Type B pancreatic cell (in vitro differentiated cells): ENCODE measurements around the gene STAM. TPM values are rescaled to one million over a fixed set of nuclear protein-coding genes. Genes with fewer than 3 reads are reported as not detected.

Source experiments
- DNase-seq: peaks from one replicate; pipeline ENCODE4 v3.0.0; 2021; ENCODE audit warnings: mixed read lengths; ENCODE audit not compliant: unreplicated experiment; ENCODE audit errors: extremely low spot score
- H3K27ac Mint-ChIP-seq: 2 replicates; pipeline ENCODE4 v1.8.0; 2021; ENCODE audit warnings: mild to moderate bottlenecking, mixed read lengths
- H3K27me3 Mint-ChIP-seq: 2 replicates; pipeline ENCODE4 v1.8.0; 2021; ENCODE audit warnings: mixed read lengths
- H3K36me3 Mint-ChIP-seq: 2 replicates; pipeline ENCODE4 v1.8.0; 2021; ENCODE audit warnings: mixed read lengths
- H3K4me1 Mint-ChIP-seq: one replicate; pipeline ENCODE4 v1.8.0; 2021; ENCODE audit warnings: mixed read lengths; ENCODE audit not compliant: unreplicated experiment
- H3K4me3 Mint-ChIP-seq: 2 replicates; pipeline ENCODE4 v1.8.0; 2021; ENCODE audit warnings: mild to moderate bottlenecking, mixed read lengths
- H3K9me3 Mint-ChIP-seq: 2 replicates; pipeline ENCODE4 v1.8.0; 2021; ENCODE audit warnings: mixed read lengths
- CTCF ChIP-seq: fragments of 200-600 bp; sonication (generic); conservative IDR thresholded peaks from 2 replicates; pipeline ENCODE4 v1.5.0; 2021; ENCODE audit warnings: antibody characterized with exemption, mild to moderate bottlenecking
- total RNA-seq: library from RNA; stranded (reverse); gene quantifications from 2 replicates; pipeline ENCODE4 v1.2.1, GENCODE V29; 2021; ENCODE audit warnings: low replicate concordance

The STAM gene
- total RNA-seq, 1 donor from 2014 or later = 26.3 TPM

DNA sequence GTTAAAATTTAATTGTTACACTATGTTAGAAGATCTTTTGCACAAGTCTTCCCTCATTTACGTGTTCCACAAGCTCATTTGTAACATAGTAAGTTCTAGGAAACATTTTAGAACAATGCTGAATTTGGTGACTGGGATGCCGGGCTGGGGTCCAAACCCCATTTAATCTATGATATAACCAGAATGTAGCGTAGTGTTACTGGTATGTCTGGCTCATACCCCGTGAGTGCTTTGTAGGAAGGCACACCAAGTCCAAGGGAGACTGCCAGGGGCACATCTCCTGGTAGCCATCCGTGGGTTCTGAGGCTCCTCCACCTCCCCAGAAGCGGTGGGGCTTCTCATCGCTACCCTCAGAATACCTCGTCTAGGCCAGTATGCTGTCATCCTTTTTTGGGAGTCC is 86.7 kb downstream of the STAM start:
- no peaks in the 10 kb centered on the region for H3K9me3 Mint-ChIP-seq
- H3K4me1 Mint-ChIP-seq = no peaks in the 10 kb centered on the region
- no peak overlapping the region for H3K27ac Mint-ChIP-seq
- no peak for TF ChIP-seq CTCF
- H3K27me3 Mint-ChIP-seq = no peaks in the 10 kb centered on the region
- no peak overlapping the region for H3K4me3 Mint-ChIP-seq
- no peaks in the 10 kb centered on the region for H3K36me3 Mint-ChIP-seq
- no peak for DNase-seq

GRCh38 chr10:17731331-17732020 is 87.5 kb downstream of the STAM start:
- no peaks in the 10 kb centered on the region for H3K27me3 Mint-ChIP-seq
- no peak overlapping the region for H3K4me3 Mint-ChIP-seq
- H3K4me1 Mint-ChIP-seq = no peaks in the 10 kb centered on the region
- no peaks in the 10 kb centered on the region for H3K36me3 Mint-ChIP-seq
- TF ChIP-seq CTCF = no peak
- DNase-seq = no peak
- H3K27ac Mint-ChIP-seq = no peak overlapping the region
- H3K9me3 Mint-ChIP-seq = no peaks in the 10 kb centered on the region

DNA sequence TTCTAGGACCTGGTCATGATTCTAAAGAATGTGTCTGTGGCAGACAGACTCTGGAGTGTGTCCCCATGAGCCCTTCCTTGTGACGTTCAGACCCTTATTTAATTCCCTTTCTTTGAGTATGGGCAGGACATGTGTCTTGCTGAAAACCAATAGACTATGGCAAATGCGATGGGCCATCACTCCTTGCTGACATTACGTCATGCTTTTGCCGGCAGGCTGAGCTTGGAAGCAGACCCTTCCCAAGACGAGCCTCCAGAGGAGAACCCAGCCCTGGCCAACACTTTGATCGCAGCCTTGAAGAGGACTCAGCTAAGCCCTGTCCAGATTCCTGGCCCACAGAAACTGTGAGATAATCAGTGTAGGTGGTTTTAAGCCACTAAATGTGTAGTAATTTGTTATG is 89.7 kb downstream of the STAM start:
- peaks cover 2% of the 10 kb centered on the region for H3K27me3 Mint-ChIP-seq
- H3K4me1 Mint-ChIP-seq = peaks cover 6% of the 10 kb centered on the region
- no peak overlapping the region for H3K27ac Mint-ChIP-seq
- H3K9me3 Mint-ChIP-seq = no peaks in the 10 kb centered on the region
- no peaks in the 10 kb centered on the region for H3K36me3 Mint-ChIP-seq
- no peak for DNase-seq
- TF ChIP-seq CTCF = no peak
- H3K4me3 Mint-ChIP-seq = no peak overlapping the region

DNA sequence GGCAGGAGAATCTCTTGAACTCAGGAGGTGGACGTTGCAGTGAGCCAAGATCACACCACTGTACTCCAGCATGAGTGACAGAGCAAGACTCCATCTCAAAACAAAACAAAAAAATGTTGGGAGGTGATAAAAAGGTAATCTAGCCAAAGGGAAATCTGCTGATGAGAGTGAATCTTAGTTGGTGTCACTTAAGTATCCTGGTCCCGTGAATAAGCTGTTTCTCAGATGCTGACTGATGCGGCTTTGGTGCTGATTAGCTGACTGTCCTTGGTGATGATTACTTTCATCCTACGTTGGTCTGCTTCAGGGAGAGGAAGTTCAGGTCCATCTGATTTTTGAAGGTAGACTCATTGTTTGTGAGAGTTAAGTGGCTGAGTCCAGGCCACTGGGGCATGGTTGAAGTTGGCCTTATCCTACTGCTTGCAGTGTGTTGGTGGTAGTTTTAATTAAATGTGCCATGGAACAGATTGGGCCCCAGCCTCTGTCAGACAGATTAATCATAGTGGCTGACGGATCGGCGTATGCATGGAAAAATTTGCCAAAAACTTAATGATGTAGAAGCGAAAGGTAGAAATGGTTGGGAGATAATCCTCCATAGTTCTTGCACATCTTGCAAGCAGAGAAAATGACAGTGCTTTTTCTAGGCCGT is 90.6 kb downstream of the STAM start:
- TF ChIP-seq CTCF = no peak
- Mint-ChIP-seq H3K27ac (no peak overlapping the region), H3K4me3 (no peak overlapping the region), H3K9me3 (no peaks in the 10 kb centered on the region), H3K4me1 (peaks cover 6% of the 10 kb centered on the region), H3K27me3 (peaks cover 2% of the 10 kb centered on the region), H3K36me3 (no peaks in the 10 kb centered on the region)
- no peak for DNase-seq

DNA sequence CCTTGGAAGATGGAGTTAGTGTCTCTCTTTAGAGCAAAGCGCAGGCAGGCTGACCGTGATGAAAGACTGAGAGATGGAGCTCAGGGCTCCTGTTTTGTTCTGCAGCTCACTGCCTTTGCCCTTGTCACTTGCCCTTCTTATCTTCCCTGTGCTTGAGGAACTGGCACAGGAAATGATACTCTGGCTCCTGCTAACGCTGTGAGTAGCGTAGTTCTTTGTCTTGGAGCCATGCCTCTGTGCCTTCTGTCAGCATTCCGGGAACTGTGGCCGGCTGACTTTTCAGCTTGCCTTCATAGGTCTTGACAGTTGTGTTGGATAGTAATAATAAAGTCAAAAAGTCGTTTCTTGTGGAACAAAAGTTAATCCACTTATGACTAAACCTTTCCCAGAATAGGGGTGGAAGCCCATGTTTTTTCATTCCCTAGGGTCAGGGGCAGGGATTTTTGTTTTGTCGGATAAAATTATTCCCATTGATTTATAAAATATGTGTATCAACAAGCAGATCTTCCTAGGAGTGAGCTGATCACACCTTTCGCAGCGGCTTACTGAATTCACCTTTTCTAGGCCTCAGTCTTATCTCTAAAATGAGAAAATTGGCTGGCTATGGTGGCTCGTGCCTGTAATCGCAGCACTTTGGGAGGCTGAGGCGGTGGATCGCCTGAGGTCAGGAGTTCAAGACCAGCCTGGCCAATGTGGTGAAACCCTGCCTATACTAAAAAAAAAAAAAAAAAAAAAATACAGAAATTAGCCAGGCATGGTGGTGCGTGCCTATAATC is 91.4 kb downstream of the STAM start:
- H3K4me1 Mint-ChIP-seq = peaks cover 6% of the 10 kb centered on the region
- H3K9me3 Mint-ChIP-seq = no peaks in the 10 kb centered on the region
- no peak overlapping the region for H3K27ac Mint-ChIP-seq
- H3K36me3 Mint-ChIP-seq = no peaks in the 10 kb centered on the region
- TF ChIP-seq CTCF = no peak
- no peak overlapping the region for H3K4me3 Mint-ChIP-seq
- peaks cover 2% of the 10 kb centered on the region for H3K27me3 Mint-ChIP-seq
- DNase-seq = no peak
